NCI-H2081 treated with DMSO at 0.1 percent for 48 hours (cell line): Measurements from ENCODE around the gene LSM4.
"Not testable (repeated sequence)": the region's sequence is repeated elsewhere in the genome, so short reads cannot be mapped to it uniquely, and the experiment has no call there.

Experiments used
- DNase-seq: peaks from one replicate; lab custom pipeline; 2025; lab: John Stamatoyannopoulos, UW

The LSM4 gene

GRCh38 chr19:18340990-18341868 is 18.4 kb upstream of the LSM4 start:
- DNase-seq, result no peak

- DNase-seq, result no peak
These were observed 17.5 kb upstream of the LSM4 start, which contains the start of gene PGPEP1 for GRCh38 chr19:18340190-18340989. Gene PGPEP1, plus strand, starts transcription at chr19:18340598. Its CDS starts 84 bp downstream, at chr19:18340682.

DNA sequence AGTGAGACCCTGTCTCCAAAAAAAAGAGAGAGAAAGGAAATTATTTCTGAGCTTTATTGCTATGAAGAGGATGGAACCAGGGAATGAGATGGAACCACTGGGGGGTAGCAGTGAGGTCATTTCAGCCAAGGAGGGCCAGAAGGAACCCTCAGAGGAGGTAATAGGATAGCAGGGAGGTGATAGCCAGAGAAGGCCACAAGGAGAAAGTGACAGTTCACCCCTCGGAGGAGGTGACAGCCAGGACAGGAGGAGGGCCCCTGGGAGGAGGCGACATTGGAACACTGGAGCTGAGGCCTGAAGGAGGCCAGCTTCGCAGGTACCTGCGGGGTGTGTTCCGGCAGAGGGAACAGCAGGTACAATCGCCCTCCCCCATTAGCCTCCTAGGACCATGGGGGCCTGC is 16.8 kb upstream of the LSM4 start:
- no peak for DNase-seq

DNA sequence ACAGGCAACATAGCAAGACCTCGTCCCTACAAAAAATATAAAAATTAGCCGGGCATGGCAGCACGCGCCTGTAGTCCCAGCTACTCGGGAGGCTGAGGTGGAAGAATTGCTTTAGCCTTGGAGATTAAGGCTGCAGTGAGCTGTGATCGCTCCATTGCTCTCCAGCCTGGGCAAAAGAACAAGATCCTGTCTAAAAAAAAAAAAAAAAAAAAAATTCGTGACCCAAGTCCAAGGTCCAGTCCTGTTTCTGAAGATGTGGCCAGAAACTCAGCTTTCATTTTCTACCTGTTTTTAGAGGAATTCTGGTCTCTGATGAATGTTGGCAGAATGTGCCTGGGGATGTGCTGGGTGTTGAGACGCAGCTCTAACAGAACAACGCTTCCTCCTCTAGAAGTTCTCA is 15.7 kb upstream of the LSM4 start:
- no peak for DNase-seq

- no peak for DNase-seq
These were observed 13.2 kb upstream of the LSM4 start for GRCh38 chr19:18336121-18336520.

GRCh38 chr19:18333680-18334079 is 10.8 kb upstream of the LSM4 start:
- no peak for DNase-seq

- no peak for DNase-seq
These were observed 10.1 kb upstream of the LSM4 start for GRCh38 chr19:18332917-18333530.

DNA sequence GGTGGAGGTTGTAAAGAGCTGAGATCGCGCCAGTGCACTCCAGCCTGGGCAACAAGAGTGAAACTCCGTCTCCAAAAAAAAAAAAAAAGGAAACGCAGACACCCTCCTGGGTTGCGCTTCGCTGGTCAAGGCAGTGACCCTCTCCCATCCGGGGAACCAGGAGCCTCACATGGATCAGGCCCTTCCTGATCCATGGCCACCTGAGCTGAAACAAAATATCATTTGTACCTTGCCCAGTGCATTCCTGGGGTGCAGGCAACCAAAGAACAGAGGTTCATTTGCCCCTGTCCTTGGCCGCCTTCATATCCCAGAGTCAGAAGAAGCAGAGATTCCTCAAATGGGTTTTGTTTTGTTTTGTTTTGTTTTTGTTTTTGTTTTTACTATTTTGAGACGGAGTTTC is 8.0 kb upstream of the LSM4 start:
- DNase-seq, result no peak

DNA sequence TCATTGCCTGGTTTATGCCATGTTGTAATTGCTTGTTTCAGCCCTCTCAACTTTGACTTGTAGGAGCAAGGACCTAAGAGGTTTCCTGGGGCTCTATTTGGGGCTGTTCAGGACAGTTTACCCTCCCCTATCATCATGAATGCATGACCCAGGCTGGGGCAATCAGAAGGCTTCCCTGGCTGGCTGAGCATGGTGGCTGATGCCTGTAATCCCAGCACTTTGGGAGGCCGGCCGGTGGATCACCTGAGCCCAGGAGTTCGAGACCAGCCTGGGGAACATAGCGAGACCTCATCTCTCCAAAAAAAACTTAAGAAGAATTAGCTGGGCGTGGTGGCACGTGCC is 6.1 kb upstream of the LSM4 start:
- DNase-seq, result no peak

DNA sequence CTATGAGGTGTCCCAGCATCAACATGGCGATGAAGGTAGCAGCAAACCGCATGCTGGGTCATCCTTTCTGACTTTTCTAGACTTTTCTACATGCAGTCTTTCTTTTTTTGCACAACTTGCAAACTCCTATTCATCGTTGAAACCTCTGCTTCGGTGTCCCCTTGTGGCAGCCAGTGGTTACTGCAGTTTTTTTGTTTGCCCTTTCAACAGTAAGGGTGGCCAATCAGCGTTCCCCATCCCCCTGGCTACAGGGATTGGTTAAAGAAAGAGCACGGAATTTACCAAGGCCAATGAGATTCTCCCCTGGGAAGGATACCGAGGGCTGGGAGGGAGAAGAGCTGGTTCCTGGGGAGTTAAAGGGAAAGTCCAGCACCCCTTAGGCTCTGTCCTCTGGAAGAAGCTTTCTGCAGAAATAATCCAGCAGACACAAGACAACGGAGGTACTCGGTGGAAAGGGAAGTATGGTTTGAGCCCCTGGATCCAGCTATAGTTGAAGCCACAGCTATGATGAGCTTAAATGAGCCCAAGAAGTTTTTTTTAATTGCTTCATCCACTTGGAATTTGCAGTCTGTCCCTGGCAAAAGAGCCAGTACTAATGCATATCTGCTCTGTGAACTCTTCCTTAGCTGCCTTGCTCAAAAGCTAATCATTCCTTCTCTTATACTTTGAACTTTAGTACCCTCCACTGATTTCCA is 5.6 kb upstream of the LSM4 start:
- DNase-seq, result peak; percentile 80

GRCh38 chr19:18326772-18327171 is 3.9 kb upstream of the LSM4 start:
- no peak for DNase-seq

- not testable (repeated sequence) for DNase-seq
These were observed 1.5 kb upstream of the LSM4 start for GRCh38 chr19:18324373-18324731.

- DNase-seq, result no peak
These were observed 538 bp downstream of the LSM4 start for GRCh38 chr19:18322318-18322758.

DNA sequence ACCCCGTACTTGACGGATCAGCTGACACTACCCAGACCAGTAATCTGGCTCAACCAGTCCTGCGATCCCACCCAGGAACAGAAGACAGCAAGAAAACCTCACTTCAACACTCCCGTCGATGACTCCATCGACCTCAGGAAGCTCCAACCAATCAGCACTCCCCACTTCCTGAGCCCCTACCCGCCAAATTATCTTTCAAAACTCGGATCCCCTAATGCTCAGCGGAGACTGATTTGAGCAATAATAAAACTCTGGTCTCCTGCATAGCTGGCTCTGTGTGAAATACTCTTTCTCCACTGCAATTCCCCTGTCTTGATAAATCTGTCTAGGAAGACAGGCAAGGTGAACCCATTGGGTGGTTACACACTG is 1.2 kb downstream of the LSM4 start:
- no peak for DNase-seq

DNA sequence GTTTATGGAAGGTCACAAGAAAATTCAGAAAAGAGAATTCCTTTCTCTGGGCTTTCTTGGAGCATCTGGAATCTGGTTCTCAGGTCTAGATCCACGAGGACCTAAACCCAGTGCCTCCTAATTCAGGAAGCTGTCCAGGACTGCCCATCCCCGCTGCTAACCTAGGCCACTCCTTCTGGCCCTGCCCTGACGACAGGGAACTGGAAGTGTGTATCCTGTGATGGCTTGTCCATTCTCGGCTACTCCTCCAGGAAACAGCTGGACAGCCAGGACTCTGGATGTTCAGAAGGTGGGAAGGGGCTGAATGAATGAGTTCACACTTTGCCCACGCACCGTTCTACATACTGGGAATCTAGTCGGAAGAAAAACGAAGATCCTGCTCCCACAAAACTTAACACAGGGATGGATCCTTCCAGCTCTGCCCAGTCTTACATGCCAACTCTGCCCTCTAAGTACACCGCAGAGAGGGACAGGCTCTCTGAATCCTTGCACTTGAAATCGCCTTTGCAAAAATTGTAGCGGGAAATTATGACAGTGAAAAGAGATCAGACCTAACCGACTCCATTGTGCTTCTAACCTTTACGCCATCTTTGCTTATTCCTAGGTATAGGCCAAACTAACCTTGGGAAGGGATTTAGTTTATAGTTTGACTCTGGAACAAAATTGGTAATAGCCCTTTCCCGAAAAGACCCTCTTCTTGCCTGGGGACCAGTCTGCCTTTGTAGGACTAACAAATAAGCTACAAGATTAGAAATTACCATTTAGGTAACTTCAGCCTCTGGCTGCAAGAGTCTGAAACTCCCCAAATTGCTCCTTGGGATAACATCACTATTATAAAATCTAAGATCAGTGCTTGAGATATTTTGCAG is 1.8 kb downstream of the LSM4 start:
- no peak for DNase-seq

DNA sequence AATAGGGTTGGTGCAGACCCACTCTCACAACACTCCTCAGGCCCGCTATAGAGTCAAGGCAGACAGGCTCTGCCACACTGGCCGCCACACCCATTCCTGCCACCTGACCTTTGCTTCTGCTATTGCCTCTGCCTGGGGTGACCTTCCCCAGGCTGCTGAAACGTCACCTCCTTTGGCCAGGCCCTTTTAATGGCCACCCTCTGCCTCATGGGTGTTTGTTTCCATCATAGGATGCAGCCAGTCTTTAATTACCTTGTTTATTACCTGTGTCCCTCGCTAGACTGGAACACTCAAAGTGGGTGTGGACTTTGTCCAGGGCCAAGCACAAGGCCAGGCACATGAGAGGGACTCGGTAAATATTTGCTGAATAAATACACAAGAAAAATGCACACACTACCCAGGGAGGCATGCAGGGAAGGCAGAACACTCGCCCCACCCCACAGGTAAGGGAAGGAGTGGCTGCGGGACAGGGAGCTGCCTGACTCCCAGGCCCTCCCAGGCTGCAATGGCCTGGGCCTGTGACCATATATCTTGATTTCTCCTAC is 3.2 kb downstream of the LSM4 start:
- no peak for DNase-seq

- no peak for DNase-seq
These were observed 4.7 kb downstream of the LSM4 start for GRCh38 chr19:18317961-18318800.

GRCh38 chr19:18313398-18313797 is 9.5 kb downstream of the LSM4 start:
- no peak for DNase-seq

GRCh38 chr19:18312092-18312534 is 10.8 kb downstream of the LSM4 start:
- no peak for DNase-seq

DNA sequence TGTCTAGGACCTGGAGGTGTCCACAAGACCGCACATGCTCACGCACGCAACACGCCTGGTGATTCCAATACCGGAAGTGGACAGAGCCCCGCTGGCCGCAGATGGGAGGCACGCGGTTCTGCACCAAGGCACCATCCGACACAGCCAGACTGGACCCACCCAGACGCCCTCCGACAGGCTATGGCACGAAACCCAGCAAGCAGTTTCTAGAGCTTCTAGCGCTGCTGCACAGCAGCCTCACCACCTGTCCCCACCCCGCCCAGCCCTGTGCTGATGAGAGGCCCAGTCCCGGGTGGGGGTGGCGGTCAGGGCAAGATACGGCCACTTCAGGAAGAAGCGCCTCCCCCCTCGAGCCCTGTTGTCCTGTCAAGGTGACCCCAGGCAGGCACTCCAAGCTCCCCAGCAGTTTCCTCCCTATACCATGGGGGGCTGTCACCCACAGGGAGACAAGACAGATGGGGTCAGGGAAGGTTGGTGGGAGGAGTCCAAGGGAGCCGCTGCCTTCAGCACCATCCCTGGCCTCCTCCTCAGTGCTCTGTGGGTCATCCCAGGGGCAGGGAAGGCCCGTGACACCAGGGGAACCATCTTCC is 11.3 kb downstream of the LSM4 start:
- DNase-seq, result no peak
